ENCODE data around the gene KCNJ9.

- no peak for TF ChIP-seq POLR2AphosphoS5 (IDR thresholded peaks at IDR 0.05; ENCODE audit: low read depth, low read length)
- TF ChIP-seq POLR2A (IDR thresholded peaks at IDR 0.05; ENCODE audit: low read depth, low read length), result no peak
Measured at GRCh38 chr1:160094806-160095205, 13.5 kb downstream of the KCNJ9 start.
